ENCODE results near the gene HMG20A.

HMG20A gene

DNA sequence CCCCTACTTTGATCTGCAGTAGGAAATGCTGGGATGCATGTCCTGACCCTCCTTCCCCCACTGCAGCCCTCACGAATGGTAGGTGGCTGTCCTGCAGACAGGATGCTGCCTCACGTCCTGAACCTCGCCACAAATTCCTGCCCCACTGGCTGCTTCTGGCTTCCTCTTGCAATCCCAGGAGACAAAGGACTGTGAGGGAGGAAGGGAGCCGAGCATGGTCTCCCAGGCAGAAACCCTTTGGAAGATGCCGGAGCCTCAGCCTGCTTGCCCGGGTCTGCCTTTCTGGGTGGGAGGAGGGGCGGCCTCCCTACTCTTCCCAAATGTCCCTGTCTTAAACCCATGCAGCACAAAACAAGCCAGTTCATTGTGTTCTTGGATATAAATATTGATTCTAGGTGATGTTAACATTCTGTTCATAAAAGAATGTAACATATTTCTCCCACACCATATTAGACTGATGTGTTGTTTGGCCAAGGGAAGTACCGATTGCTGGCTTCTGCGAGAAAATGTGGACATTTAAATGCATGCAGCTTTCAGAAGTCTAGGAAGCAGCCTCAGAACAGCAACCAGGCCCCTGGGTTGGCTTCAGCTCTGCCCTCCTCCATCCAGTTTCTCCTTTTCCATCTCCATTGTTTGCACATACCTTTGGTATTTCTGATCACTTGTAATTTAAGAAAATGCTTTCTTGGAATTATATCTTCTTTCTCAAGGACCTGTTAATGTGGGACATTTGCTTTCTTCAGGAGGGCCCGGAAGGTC is 75.3 kb downstream of the HMG20A start:
- no peak overlapping the region for H3K4me3 ChIP-seq (ENCODE audit: low read depth, low read length)
- no peak for DNase-seq (ENCODE audit: low read depth)
- no peak for TF ChIP-seq CTCF (IDR thresholded peaks at IDR 0.05; ENCODE audit: insufficient read depth, low read depth, low read length, missing control alignments)

- TF ChIP-seq CTCF (IDR thresholded peaks at IDR 0.05; ENCODE audit: insufficient read depth, low read depth, low read length, missing control alignments): peak; percentile 94
- peak; percentile 75 for DNase-seq (ENCODE audit: low read depth)
- H3K4me3 ChIP-seq (ENCODE audit: low read depth, low read length): no peak overlapping the region
Measured at GRCh38 chr15:77496715-77497109, 76.0 kb downstream of the HMG20A start.

DNA sequence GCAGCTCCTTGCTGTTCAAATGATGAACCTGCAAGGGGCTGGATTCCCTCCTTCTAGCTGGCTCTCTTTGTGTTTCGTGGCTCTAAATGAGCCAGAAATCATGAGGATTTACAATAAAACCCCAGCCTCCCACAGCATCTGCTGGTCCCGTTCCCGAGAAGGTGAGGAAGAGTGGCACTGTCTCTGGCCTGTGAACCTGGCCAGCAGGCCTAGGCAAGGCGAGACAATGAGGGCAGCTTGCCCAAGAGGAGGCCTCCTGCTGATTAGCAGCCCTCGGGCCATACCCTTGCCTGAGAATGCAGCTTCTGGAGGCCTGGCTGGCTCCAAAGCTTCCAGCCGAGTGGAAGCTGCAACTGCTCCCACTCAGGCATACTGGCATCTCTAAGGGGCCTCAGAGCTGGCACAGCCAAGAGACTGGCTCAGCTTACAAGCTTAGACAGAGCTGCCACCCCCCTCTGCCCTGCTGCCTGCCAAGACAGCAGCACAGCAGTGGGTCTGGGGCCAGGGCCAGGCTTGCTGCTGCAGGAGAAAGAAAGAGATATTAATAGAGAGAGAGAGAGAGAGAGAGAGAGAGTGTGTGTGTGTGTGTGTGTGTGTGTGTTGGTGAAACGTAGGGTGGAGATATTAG is 76.5 kb downstream of the HMG20A start:
- DNase-seq (ENCODE audit: low read depth): no peak
- TF ChIP-seq CTCF (IDR thresholded peaks at IDR 0.05; ENCODE audit: insufficient read depth, low read depth, low read length, missing control alignments): no peak
- H3K4me3 ChIP-seq (ENCODE audit: low read depth, low read length): no peak overlapping the region

DNA sequence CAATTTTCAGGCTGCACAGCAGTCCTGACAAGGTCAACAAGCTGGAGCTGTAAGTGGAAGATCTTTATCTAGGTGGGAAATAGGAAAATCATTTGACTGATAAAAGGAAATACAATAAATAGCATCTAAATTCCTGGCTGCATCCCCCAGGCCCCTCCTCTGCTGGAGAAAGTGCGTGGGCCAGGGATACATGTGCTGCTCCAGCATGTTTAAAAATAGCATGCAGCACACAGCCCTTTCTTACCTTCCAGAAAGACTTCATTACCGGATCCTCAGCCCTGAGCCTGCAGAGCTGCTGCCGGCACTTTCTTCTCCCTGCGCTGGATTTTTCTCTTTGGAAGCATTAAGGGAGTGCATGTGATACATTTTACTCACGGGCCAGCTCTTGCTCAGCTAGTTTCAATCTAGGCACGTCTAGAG is 77.3 kb downstream of the HMG20A start:
- no peak overlapping the region for H3K4me3 ChIP-seq (ENCODE audit: low read depth, low read length)
- DNase-seq (ENCODE audit: low read depth): no peak
- TF ChIP-seq CTCF (IDR thresholded peaks at IDR 0.05; ENCODE audit: insufficient read depth, low read depth, low read length, missing control alignments): no peak

GRCh38 chr15:77499087-77499760 is 78.5 kb downstream of the HMG20A start:
- no peak for TF ChIP-seq CTCF (IDR thresholded peaks at IDR 0.05; ENCODE audit: insufficient read depth, low read depth, low read length, missing control alignments)
- H3K4me3 ChIP-seq (ENCODE audit: low read depth, low read length): no peak overlapping the region
- DNase-seq (ENCODE audit: low read depth): no peak

DNA sequence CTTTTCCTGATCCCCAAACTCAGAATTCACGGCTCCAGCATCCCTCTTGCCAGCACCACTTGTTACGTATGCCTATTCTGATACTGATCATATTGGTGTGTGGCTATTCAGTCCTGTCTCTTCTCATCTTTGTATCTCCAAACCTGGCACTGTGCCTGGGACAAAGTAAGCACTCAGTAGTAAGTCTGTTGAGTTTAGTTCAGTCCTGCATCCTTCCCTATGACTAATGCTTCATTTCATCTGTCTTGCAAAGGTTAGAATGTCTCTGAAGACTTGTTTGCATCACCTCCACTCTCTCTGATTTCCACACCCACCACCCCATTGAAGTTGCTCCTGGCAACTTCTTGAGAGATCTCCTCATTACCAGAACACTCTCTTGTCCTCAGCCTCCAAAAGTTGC is 80.3 kb downstream of the HMG20A start:
- no peak for TF ChIP-seq CTCF (IDR thresholded peaks at IDR 0.05; ENCODE audit: insufficient read depth, low read depth, low read length, missing control alignments)
- DNase-seq (ENCODE audit: low read depth): no peak
- no peak overlapping the region for H3K4me3 ChIP-seq (ENCODE audit: low read depth, low read length)
